ENCODE data around the gene TEN1. TPM values are rescaled to one million over a fixed set of nuclear protein-coding genes. Genes with fewer than 3 reads are reported as not detected.

TEN1 gene
- total and polyA plus RNA-seq, 2 of the 13 experiments (the other 11 are each of a cell fraction or from before 2014, with no cell fraction given): 18.0 to 21.3 TPM

GRCh38 chr17:75978938-75979704, at the start of gene TEN1, which contains the start of gene ACOX1 (continued):
- peak; percentile 61; the same call in 1 of the 2 replicates for TF ChIP-seq TFDP1 (CRISPR knock-in tag; IDR thresholded peaks at IDR 0.05; ENCODE audit: borderline replicate concordance)
- TF ChIP-seq HNRNPLL (IDR thresholded peaks at IDR 0.05; ENCODE audit: low read depth, low read length, poor library complexity, severe bottlenecking): peak; percentile 87
- no peak; the same call in 1 of the 2 replicates for TF ChIP-seq SNAPC2 (CRISPR knock-in tag; IDR thresholded peaks at IDR 0.05)
- no peak; the same call in none of the 2 replicates for TF ChIP-seq HMG20B (CRISPR knock-in tag; conservative IDR thresholded peaks at IDR 0.05)
- no peak for TF ChIP-seq NR3C1 (CRISPR knock-in tag; IDR thresholded peaks at IDR 0.05)
- no peak for TF ChIP-seq ZNF367 (CRISPR knock-in tag; IDR thresholded peaks at IDR 0.05; ENCODE audit: borderline replicate concordance)
- no peak for TF ChIP-seq SRSF4 (IDR thresholded peaks at IDR 0.05; ENCODE audit: low read depth, low read length, poor library complexity, severe bottlenecking)
- peak; percentile 82 for TF ChIP-seq ETV6 (CRISPR knock-in tag; conservative IDR thresholded peaks at IDR 0.05)
- no peak for TF ChIP-seq FLYWCH1 (CRISPR knock-in tag; IDR thresholded peaks at IDR 0.05)
- TF ChIP-seq ZNF749 (CRISPR knock-in tag; IDR thresholded peaks at IDR 0.05; ENCODE audit: borderline replicate concordance): no peak; the same call in 1 of the 2 replicates
- peak; percentile 90; the same call in 1 of the 2 replicates for TF ChIP-seq ZNF878 (CRISPR knock-in tag; IDR thresholded peaks at IDR 0.05)
- TF ChIP-seq TFE3 (CRISPR knock-in tag; IDR thresholded peaks at IDR 0.05): peak; percentile 86
- no peak; the same call in 1 of the 2 replicates for TF ChIP-seq ZNF703 (CRISPR knock-in tag; IDR thresholded peaks at IDR 0.05; ENCODE audit: borderline replicate concordance)
- peak; percentile 72 for TF ChIP-seq IRF2 (CRISPR knock-in tag; IDR thresholded peaks at IDR 0.05)
- no peak; the same call in 1 of the 2 replicates for TF ChIP-seq ZNF775 (CRISPR knock-in tag; IDR thresholded peaks at IDR 0.05; ENCODE audit: borderline replicate concordance)
- TF ChIP-seq ZNF790 (CRISPR knock-in tag; IDR thresholded peaks at IDR 0.05; ENCODE audit: borderline replicate concordance): no peak
- TF ChIP-seq TRIM22 (IDR thresholded peaks at IDR 0.05): no peak
- TF ChIP-seq, protein P1, sequence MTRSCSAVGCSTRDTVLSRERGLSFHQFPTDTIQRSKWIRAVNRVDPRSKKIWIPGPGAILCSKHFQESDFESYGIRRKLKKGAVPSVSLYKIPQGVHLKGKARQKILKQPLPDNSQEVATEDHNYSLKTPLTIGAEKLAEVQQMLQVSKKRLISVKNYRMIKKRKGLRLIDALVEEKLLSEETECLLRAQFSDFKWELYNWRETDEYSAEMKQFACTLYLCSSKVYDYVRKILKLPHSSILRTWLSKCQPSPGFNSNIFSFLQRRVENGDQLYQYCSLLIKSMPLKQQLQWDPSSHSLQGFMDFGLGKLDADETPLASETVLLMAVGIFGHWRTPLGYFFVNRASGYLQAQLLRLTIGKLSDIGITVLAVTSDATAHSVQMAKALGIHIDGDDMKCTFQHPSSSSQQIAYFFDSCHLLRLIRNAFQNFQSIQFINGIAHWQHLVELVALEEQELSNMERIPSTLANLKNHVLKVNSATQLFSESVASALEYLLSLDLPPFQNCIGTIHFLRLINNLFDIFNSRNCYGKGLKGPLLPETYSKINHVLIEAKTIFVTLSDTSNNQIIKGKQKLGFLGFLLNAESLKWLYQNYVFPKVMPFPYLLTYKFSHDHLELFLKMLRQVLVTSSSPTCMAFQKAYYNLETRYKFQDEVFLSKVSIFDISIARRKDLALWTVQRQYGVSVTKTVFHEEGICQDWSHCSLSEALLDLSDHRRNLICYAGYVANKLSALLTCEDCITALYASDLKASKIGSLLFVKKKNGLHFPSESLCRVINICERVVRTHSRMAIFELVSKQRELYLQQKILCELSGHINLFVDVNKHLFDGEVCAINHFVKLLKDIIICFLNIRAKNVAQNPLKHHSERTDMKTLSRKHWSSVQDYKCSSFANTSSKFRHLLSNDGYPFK (CRISPR knock-in tag; IDR thresholded peaks at IDR 0.05; ENCODE audit: borderline replicate concordance): peak; percentile 53; the same call in 1 of the 2 replicates
- TF ChIP-seq ESRRA (CRISPR knock-in tag; IDR thresholded peaks at IDR 0.05; ENCODE audit: low read depth): peak; percentile 69; the same call in 1 of the 2 replicates
- peak; percentile 18; the same call in 1 of the 2 replicates for TF ChIP-seq ZNF143 (CRISPR knock-in tag; IDR thresholded peaks at IDR 0.05)
- TF ChIP-seq MEIS2 (CRISPR knock-in tag; IDR thresholded peaks at IDR 0.05): peak; percentile 89
- peak; percentile 66 for TF ChIP-seq SIX1 (CRISPR knock-in tag; IDR thresholded peaks at IDR 0.05; ENCODE audit: borderline replicate concordance)
- peak; percentile 15; the same call in 1 of the 2 replicates for TF ChIP-seq DNMT1 (CRISPR knock-in tag; IDR thresholded peaks at IDR 0.05)

All from HepG2 (cell line).